Spleen (tissue), 7 donors: ENCODE results near the gene PTH1R.

Experiments
- CTCF ChIP-seq, 11 experiments: fragments of 200-600 bp in 7 of 11; fragments of 450-650 bp in 4 of 11; sonication (generic) in 4 of 11; IDR thresholded peaks in 8 of 11; conservative IDR thresholded peaks in 3 of 11; 1 replicate in 7 of 11; 2 replicates in 4 of 11; pipeline versions ENCODE4 v1.4.0 to v1.8.0; 2016 to 2021; ENCODE audit warnings: antibody characterized with exemption in 11 of 11, inconsistent platforms in 4 of 11, mild to moderate bottlenecking in 1 of 11
- POLR2AphosphoS5 ChIP-seq, 3 donors: sonication (generic); formaldehyde crosslinking; IDR thresholded peaks; one replicate each; pipeline ENCODE4 v1.5.1; 2017; ENCODE audit warnings: antibody characterized with exemption in 3 of 3
- donor health status: DM: no; HTN: no; CAD: no; lungs with moderate emphysema.
- donor health status: DM: no; HTN: no; CAD: no.
- donor health status: DM: no; HTN: no; CAD: no.

- TF ChIP-seq CTCF (IDR thresholded peaks at IDR 0.05 in 8 of 11, conservative IDR thresholded peaks at IDR 0.05 in 3 of 11) (no peak), POLR2AphosphoS5 (IDR thresholded peaks at IDR 0.05) (no peak)
These were observed 16.2 kb downstream of the PTH1R start for GRCh38 chr3:46893763-46894162.
